GM06990 (cell line): ENCODE results near the gene FTCDNL1.

Source experiments
- DNase-seq: peaks from one replicate; pipeline ENCODE4 v3.0.0-alpha.2; 2011; ENCODE audit not compliant: insufficient read length; ENCODE audit errors: extremely low read depth
- H3K27me3 ChIP-seq: replicated peaks from 2 replicates; pipeline ENCODE4 v1.6.0; 2011; ENCODE audit warnings: low read length; ENCODE audit not compliant: control insufficient read depth, insufficient read depth
- H3K36me3 ChIP-seq: 2 replicates; pipeline ENCODE4 v1.5.1; 2011; ENCODE audit warnings: low read length; ENCODE audit not compliant: control insufficient read depth, insufficient read depth
- H3K4me3 ChIP-seq: replicated peaks from 2 replicates; pipeline ENCODE4 v1.5.1; 2011; ENCODE audit warnings: low read depth, mild to moderate bottlenecking, control low read depth, low read length
- TF ChIP-seq, protein P1 (sequence below): IDR thresholded peaks from 2 replicates; pipeline ENCODE4 v1.5.1; 2011; ENCODE audit warnings: low read length, control low read depth, mild to moderate bottlenecking, inconsistent platforms; ENCODE audit not compliant: insufficient read depth, poor library complexity, severe bottlenecking

The FTCDNL1 gene

DNA sequence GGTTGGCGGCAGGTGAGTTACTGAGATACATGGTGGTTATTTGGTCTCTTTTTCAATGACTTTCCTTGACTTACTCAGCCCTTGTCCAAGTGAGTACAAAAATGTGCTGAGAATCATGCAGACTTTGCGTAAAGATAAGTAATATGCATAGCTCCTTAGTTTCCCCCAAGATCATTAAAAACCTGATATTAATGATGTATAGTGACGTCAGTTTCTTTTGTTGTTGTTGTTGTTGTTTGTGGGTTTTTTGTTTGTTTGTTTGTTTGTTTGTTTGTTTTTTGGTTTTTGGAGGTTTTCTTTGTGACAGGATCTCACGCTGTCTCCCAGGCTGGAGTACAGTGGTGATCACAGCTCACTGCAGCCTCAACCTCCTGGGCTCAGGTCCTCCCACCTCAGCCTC is 14.9 kb upstream of the FTCDNL1 start:
- Histone ChIP-seq H3K4me3 (no peak overlapping the region), H3K36me3 (no peaks in the 10 kb centered on the region), H3K27me3 (no peaks in the 10 kb centered on the region)
- TF ChIP-seq, protein P1, sequence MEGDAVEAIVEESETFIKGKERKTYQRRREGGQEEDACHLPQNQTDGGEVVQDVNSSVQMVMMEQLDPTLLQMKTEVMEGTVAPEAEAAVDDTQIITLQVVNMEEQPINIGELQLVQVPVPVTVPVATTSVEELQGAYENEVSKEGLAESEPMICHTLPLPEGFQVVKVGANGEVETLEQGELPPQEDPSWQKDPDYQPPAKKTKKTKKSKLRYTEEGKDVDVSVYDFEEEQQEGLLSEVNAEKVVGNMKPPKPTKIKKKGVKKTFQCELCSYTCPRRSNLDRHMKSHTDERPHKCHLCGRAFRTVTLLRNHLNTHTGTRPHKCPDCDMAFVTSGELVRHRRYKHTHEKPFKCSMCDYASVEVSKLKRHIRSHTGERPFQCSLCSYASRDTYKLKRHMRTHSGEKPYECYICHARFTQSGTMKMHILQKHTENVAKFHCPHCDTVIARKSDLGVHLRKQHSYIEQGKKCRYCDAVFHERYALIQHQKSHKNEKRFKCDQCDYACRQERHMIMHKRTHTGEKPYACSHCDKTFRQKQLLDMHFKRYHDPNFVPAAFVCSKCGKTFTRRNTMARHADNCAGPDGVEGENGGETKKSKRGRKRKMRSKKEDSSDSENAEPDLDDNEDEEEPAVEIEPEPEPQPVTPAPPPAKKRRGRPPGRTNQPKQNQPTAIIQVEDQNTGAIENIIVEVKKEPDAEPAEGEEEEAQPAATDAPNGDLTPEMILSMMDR: no peak
- no peak for DNase-seq

DNA sequence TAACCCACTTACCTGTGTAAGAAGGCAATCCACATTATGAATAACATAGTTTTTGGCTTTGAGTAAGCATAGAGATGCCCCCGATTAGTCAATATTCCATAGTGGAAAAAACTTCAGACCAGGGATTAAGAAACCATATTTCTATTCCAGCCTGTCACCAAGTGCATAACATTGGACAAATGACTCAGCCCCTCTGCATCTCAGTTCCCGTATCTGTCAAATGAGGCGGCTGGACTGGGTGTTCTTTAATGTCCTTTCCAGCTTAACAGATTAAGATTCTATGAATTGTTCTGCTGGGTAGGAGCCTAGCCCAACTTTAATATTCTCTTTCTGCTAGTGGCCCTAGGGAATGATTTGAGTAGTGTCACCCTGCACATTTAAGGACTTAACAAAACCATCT is 11.8 kb upstream of the FTCDNL1 start:
- no peaks in the 10 kb centered on the region for H3K27me3 ChIP-seq
- H3K4me3 ChIP-seq: no peak overlapping the region
- TF ChIP-seq, protein P1: no peak
- DNase-seq: no peak
- no peaks in the 10 kb centered on the region for H3K36me3 ChIP-seq

DNA sequence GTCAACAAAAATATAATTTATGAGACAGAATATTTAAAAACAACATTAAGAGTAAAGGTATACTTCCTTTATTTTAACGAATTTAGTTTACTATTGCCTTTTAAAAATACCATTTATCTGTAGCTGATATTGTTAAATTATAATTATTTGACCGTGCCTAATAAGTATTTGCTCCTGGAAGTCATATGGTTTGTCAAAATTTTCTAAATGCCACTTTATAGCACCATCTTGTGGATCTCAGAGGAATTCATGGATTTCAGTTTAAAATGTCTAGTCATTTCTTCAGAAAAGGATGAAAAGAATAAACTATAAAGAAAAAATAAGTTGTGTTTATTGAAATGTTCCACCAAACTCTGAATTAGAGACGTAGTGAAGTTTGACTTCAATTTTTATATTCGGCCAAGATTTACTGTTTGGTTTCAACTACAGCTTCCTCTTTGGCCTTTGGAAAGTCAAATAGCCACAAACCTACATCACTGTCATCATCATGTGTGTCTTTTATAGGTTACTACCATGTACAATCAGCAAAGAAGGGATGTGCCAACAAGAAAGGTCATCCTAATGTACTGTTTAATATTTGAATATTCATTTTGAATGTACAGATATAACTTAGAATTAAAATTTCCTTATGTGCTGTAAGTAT is 10.3 kb upstream of the FTCDNL1 start:
- TF ChIP-seq, protein P1: peak; percentile 52
- no peak overlapping the region for H3K4me3 ChIP-seq
- DNase-seq: no peak
- no peaks in the 10 kb centered on the region for H3K36me3 ChIP-seq
- H3K27me3 ChIP-seq: no peaks in the 10 kb centered on the region

DNA sequence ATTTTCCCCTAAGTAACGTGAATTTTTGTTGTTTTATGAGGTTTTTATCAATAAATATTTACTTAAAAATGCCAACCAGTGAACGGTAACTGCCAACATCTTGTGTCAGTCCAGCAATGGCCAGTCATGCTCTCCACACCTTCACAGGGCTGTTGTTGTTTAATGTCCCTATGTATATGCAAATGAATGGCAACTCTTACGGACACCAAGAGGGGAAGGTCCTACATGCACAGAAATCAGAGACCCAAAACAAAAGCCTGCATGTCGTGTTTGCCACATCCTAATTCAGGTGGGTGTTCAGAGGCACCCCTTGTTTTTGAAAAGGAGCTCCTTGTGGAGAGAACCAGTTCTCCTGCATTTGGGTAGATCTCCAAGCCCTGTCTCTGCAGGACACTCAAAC is 4.8 kb upstream of the FTCDNL1 start:
- Histone ChIP-seq H3K36me3 (no peaks in the 10 kb centered on the region), H3K4me3 (no peak overlapping the region), H3K27me3 (no peaks in the 10 kb centered on the region)
- no peak for DNase-seq
- TF ChIP-seq, protein P1: no peak

DNA sequence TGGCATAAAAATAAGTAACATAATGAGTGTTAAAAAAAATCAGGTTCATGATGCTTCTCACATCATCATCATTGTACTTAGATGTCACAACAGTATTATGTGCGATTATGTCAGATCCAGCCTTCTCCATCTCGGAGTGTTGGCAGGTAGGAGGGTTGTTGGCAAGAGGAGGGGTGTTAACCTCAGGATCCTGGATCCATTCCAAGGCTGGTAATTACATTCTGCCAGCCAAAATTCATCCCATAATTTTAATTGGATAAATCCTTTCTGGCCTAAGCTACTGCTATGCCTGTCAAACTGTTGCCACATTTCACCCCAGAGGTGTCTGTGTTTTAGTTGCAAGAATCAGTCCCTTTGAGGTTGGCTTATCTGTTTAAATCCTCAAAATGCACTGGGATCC is 891 bp upstream of the FTCDNL1 start:
- no peaks in the 10 kb centered on the region for H3K27me3 ChIP-seq
- TF ChIP-seq, protein P1: no peak
- no peaks in the 10 kb centered on the region for H3K36me3 ChIP-seq
- H3K4me3 ChIP-seq: no peak overlapping the region
- DNase-seq: no peak

DNA sequence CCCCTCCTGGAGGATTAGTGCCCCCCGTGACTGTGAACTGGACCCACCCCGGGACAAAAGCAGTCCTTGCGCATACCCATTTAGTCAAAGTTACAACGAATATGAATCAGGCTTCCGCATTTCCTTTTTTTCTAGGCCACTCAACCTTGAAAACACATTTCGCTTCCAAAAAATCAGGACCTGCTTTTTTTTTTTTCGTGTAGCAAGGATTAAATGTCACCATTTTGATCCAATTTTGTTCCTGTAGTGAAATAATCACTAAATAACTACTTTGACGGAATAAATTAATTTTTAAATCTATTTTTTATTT is 464 bp upstream of the FTCDNL1 start:
- Histone ChIP-seq H3K36me3 (no peaks in the 10 kb centered on the region), H3K27me3 (no peaks in the 10 kb centered on the region), H3K4me3 (peak overlapping the region; percentile 70)
- DNase-seq: no peak
- TF ChIP-seq, protein P1: no peak
